HEK293 (cell line): ENCODE data around the gene WLS.

ENCODE experiments used
- CTCF ChIA-PET: fragments of 350-600 bp; formaldehyde crosslinking; extraction: SDS; loops from one replicate; lab custom pipeline; 2021; ENCODE audit warnings: antibody characterized with exemption; lab: Yijun Ruan, JAX
- POLR2A ChIA-PET: fragments of 300-600 bp; formaldehyde crosslinking; extraction: SDS; loops from one replicate; lab custom pipeline; 2020; ENCODE audit warnings: antibody characterized with exemption, inconsistent platforms; lab: Yijun Ruan, JAX
- H3K27ac ChIP-seq: fragments of 200-500 bp; sonication (Bioruptor generic); 2 replicates; pipeline ENCODE4 v1.5.1; 2014; ENCODE audit warnings: low read depth, low read length, control low read depth, inconsistent platforms; ENCODE audit errors: extremely low read depth
- H3K36me3 ChIP-seq, 2 experiments: fragments of 200-500 bp in 1 of 2; sonication (Bioruptor generic) in 1 of 2; 1 replicate in 1 of 2; 2 replicates in 1 of 2; pipeline ENCODE4 v1.5.1; 2014 to 2017; ENCODE audit warnings: inconsistent platforms in 2 of 2, low read length in 2 of 2; ENCODE audit not compliant: control insufficient read depth in 2 of 2, insufficient read depth in 1 of 2
- H3K4me1 ChIP-seq: fragments of 200-500 bp; sonication (Bioruptor generic); 2 replicates; pipeline ENCODE4 v1.5.1; 2014; ENCODE audit warnings: mild to moderate bottlenecking, low read length, inconsistent platforms; ENCODE audit not compliant: control insufficient read depth, insufficient read depth
- H3K4me3 ChIP-seq: 2 replicates; pipeline ENCODE4 v1.5.1; 2011; ENCODE audit warnings: low read depth, mild to moderate bottlenecking, control low read depth, low read length, moderate library complexity
- H3K9me3 ChIP-seq: fragments of 200-500 bp; sonication (Bioruptor generic); 2 replicates; pipeline ENCODE4 v1.5.1; 2014; ENCODE audit warnings: low read depth, low read length, inconsistent platforms; ENCODE audit not compliant: control insufficient read depth, insufficient read depth
- GLIS1 ChIP-seq: fragments of 450-650 bp; formaldehyde crosslinking; IDR thresholded peaks from 2 replicates; pipeline ENCODE4 v1.5.1; 2016; ENCODE audit warnings: missing biosample characterization, missing genetic modification characterization
- KLF1 ChIP-seq: fragments of 450-650 bp; formaldehyde crosslinking; IDR thresholded peaks from 2 replicates; pipeline ENCODE4 v1.5.1; 2016; ENCODE audit warnings: missing biosample characterization, missing genetic modification characterization
- OSR2 ChIP-seq: fragments of 450-650 bp; formaldehyde crosslinking; IDR thresholded peaks from 2 replicates; pipeline ENCODE4 v1.5.1; 2016; ENCODE audit warnings: missing biosample characterization, missing genetic modification characterization
- SALL2 ChIP-seq: fragments of 450-650 bp; formaldehyde crosslinking; IDR thresholded peaks from 2 replicates; pipeline ENCODE4 v1.5.0; 2017; ENCODE audit warnings: missing biosample characterization, mild to moderate bottlenecking, missing genetic modification characterization, borderline replicate concordance
- ZFHX2 ChIP-seq: fragments of 450-650 bp; formaldehyde crosslinking; conservative IDR thresholded peaks from 2 replicates; pipeline ENCODE4 v1.5.1; 2016; ENCODE audit warnings: missing biosample characterization, missing genetic modification characterization
- ZIC2 ChIP-seq: fragments of 450-650 bp; formaldehyde crosslinking; IDR thresholded peaks from 2 replicates; pipeline ENCODE4 v1.5.1; 2016; ENCODE audit warnings: missing biosample characterization, missing genetic modification characterization
- ZNF114 ChIP-seq: fragments of 450-650 bp; formaldehyde crosslinking; IDR thresholded peaks from 2 replicates; pipeline ENCODE4 v1.5.0; 2017; ENCODE audit warnings: missing biosample characterization, missing genetic modification characterization
- ZNF174 ChIP-seq: fragments of 450-650 bp; formaldehyde crosslinking; IDR thresholded peaks from 2 replicates; pipeline ENCODE4 v1.5.0; 2017; ENCODE audit warnings: missing biosample characterization, mild to moderate bottlenecking, missing genetic modification characterization
- ZNF366 ChIP-seq: fragments of 450-650 bp; formaldehyde crosslinking; conservative IDR thresholded peaks from 2 replicates; pipeline ENCODE4 v1.5.1; 2016; ENCODE audit warnings: missing biosample characterization, missing genetic modification characterization
- ZNF561 ChIP-seq: fragments of 450-650 bp; IDR thresholded peaks from 2 replicates; pipeline ENCODE4 v1.5.1; 2018; ENCODE audit warnings: missing biosample characterization, missing genetic modification characterization, borderline replicate concordance
- ZNF664 ChIP-seq: fragments of 450-650 bp; formaldehyde crosslinking; IDR thresholded peaks from 2 replicates; pipeline ENCODE4 v1.5.1; 2016; ENCODE audit warnings: missing biosample characterization, missing genetic modification characterization
- ZNF76 ChIP-seq: fragments of 450-650 bp; formaldehyde crosslinking; IDR thresholded peaks from 2 replicates; pipeline ENCODE4; 2016; ENCODE audit warnings: low read depth, missing biosample characterization, missing genetic modification characterization, borderline replicate concordance
- TF ChIP-seq, protein P1 (sequence below): fragments of 450-650 bp; formaldehyde crosslinking; IDR thresholded peaks from 2 replicates; pipeline ENCODE4 v1.5.1; 2016; ENCODE audit warnings: missing biosample characterization, missing genetic modification characterization
- TF ChIP-seq, protein P2 (sequence below): fragments of 450-650 bp; formaldehyde crosslinking; IDR thresholded peaks from 2 replicates; pipeline ENCODE4 v1.5.1; 2017; ENCODE audit warnings: missing biosample characterization, missing genetic modification characterization
- TF ChIP-seq, protein P3 (sequence below): fragments of 450-650 bp; formaldehyde crosslinking; IDR thresholded peaks from 2 replicates; pipeline ENCODE4 v1.5.1; 2017; ENCODE audit warnings: missing biosample characterization, missing genetic modification characterization

WLS gene

DNA sequence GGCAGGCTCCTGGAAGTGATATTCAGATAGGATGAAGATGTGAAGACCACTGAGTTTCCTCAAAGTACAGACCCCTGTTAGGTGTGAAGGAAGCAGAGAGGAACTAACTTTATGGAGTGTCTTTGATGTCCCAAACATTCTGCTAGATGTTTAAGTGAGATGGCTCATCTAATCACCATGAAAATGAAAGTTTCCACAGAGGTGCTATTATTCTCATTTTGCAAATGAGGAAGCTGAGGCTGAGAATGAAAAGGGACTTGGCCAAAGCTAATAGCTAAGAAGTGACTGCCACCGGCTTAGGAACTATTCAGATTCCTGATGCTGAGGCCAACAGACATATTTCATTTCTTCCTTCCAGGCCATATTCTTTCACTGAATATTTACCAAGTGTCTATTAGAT, 45.9 kb upstream of the WLS start:
- Histone ChIP-seq H3K9me3 (no peaks in the 10 kb centered on the region), H3K4me1 (no peaks in the 10 kb centered on the region), H3K4me3 (no peak overlapping the region), H3K27ac (no peak overlapping the region), H3K36me3 (no peaks in the 10 kb centered on the region)
- TF ChIP-seq OSR2 (tag by site-specific recombination) (no peak), KLF1 (tag by site-specific recombination) (no peak), ZNF664 (tag by site-specific recombination) (peak; percentile 95), ZNF174 (tag by site-specific recombination) (no peak), ZFHX2 (tag by site-specific recombination) (no peak), SALL2 (tag by site-specific recombination) (no peak), ZNF561 (tag by site-specific recombination) (no peak)
- TF ChIP-seq, protein P1, sequence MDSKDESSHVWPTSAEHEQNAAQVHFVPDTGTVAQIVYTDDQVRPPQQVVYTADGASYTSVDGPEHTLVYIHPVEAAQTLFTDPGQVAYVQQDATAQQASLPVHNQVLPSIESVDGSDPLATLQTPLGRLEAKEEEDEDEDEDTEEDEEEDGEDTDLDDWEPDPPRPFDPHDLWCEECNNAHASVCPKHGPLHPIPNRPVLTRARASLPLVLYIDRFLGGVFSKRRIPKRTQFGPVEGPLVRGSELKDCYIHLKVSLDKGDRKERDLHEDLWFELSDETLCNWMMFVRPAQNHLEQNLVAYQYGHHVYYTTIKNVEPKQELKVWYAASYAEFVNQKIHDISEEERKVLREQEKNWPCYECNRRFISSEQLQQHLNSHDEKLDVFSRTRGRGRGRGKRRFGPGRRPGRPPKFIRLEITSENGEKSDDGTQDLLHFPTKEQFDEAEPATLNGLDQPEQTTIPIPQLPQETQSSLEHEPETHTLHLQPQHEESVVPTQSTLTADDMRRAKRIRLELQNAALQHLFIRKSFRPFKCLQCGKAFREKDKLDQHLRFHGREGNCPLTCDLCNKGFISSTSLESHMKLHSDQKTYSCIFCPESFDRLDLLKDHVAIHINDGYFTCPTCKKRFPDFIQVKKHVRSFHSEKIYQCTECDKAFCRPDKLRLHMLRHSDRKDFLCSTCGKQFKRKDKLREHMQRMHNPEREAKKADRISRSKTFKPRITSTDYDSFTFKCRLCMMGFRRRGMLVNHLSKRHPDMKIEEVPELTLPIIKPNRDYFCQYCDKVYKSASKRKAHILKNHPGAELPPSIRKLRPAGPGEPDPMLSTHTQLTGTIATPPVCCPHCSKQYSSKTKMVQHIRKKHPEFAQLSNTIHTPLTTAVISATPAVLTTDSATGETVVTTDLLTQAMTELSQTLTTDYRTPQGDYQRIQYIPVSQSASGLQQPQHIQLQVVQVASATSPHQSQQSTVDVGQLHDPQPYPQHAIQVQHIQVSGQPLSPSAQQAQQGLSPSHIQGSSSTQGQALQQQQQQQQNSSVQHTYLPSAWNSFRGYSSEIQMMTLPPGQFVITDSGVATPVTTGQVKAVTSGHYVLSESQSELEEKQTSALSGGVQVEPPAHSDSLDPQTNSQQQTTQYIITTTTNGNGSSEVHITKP (tag by site-specific recombination), result no peak
- CTCF ChIA-PET, result interaction anchor here (1.0 kb wide), 1 partner anchor 47 kb away, joined by 3 read pairs; no protein-coding TSS in a partner anchor
- POLR2A ChIA-PET, result no interaction called here

DNA sequence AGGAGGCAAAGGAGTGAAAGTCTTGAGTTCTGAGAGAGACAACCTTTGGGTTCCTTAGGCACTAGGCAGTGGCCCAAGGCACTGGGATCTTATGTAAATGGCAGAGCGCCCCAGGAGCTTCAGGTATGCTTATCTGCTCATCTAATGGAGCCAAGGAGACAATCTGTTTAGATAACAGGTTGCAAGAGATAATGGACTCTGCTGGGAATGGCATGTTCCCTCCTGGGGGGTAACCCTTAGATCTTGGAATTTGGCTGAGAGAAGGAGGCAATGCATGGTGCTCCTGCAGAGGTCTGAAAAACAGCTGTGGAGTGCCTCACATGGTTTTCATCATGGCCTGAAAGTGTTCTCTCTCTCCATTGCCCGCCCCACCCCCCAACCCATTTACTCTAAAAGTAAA, 44.1 kb upstream of the WLS start:
- H3K27ac ChIP-seq, result no peak overlapping the region
- POLR2A ChIA-PET, result interaction anchor here (0.6 kb wide), 1 partner anchor 12 kb away, joined by 9 read pairs; no protein-coding TSS in a partner anchor
- CTCF ChIA-PET, result interaction anchor here (1.4 kb wide), 1 partner anchor 8 kb away, joined by 3 read pairs; no protein-coding TSS in a partner anchor
- TF ChIP-seq, protein P2, sequence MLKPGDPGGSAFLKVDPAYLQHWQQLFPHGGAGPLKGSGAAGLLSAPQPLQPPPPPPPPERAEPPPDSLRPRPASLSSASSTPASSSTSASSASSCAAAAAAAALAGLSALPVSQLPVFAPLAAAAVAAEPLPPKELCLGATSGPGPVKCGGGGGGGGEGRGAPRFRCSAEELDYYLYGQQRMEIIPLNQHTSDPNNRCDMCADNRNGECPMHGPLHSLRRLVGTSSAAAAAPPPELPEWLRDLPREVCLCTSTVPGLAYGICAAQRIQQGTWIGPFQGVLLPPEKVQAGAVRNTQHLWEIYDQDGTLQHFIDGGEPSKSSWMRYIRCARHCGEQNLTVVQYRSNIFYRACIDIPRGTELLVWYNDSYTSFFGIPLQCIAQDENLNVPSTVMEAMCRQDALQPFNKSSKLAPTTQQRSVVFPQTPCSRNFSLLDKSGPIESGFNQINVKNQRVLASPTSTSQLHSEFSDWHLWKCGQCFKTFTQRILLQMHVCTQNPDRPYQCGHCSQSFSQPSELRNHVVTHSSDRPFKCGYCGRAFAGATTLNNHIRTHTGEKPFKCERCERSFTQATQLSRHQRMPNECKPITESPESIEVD (tag by site-specific recombination), result no peak
- TF ChIP-seq GLIS1, result peak; percentile 36; the same call in 1 of the 2 replicates
- TF ChIP-seq, all 188 proteins: peak for 1
- Histone ChIP-seq H3K4me3 (no peak overlapping the region), H3K36me3 (no peaks in the 10 kb centered on the region), H3K9me3 (no peaks in the 10 kb centered on the region), H3K4me1 (no peaks in the 10 kb centered on the region)

DNA sequence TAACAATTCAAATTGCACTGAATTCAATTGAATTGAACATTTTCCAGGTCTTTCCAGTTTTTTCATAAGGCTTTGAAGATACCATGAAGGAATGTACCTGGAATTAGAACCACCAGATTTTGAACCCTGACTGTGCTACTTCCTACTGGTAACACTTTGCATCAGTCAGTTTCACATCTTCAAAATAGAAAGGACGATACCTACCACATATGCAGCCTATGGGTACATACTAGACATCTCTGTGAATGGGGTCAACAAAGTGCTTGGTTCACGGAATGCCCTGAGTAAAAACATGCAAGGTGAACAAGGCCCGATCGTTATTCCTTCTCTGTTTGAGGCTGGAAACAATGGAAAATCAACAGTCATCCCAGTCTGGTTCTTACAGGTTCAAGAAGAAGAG, 41.2 kb upstream of the WLS start:
- no peaks in the 10 kb centered on the region for H3K36me3 ChIP-seq
- H3K4me3 ChIP-seq, result no peak overlapping the region
- CTCF ChIA-PET, result interaction anchor here (0.6 kb wide), 1 partner anchor 69 kb away, joined by 3 read pairs; no protein-coding TSS in a partner anchor
- no peak overlapping the region for H3K27ac ChIP-seq
- H3K4me1 ChIP-seq, result no peaks in the 10 kb centered on the region
- no peak for TF ChIP-seq ZIC2 (tag by site-specific recombination)
- TF ChIP-seq ZNF366 (tag by site-specific recombination), result no peak
- TF ChIP-seq ZNF76 (tag by site-specific recombination), result no peak
- no peak for TF ChIP-seq ZNF114
- TF ChIP-seq, protein P3, sequence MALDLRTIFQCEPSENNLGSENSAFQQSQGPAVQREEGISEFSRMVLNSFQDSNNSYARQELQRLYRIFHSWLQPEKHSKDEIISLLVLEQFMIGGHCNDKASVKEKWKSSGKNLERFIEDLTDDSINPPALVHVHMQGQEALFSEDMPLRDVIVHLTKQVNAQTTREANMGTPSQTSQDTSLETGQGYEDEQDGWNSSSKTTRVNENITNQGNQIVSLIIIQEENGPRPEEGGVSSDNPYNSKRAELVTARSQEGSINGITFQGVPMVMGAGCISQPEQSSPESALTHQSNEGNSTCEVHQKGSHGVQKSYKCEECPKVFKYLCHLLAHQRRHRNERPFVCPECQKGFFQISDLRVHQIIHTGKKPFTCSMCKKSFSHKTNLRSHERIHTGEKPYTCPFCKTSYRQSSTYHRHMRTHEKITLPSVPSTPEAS (tag by site-specific recombination), result no peak
- no peaks in the 10 kb centered on the region for H3K9me3 ChIP-seq
- POLR2A ChIA-PET, result no interaction called here
